ENCODE data around the gene GRB2.

GRB2 gene

GRCh38 chr17:75271955-75272847, 133.3 kb downstream of the GRB2 start:
- no peak for DNase-seq

GRCh38 chr17:75271233-75271954, 134.1 kb downstream of the GRB2 start:
- DNase-seq: no peak

- DNase-seq: no peak
Observed at GRCh38 chr17:75270966-75271232, 134.6 kb downstream of the GRB2 start, which contains the start of gene MIF4GD. Gene MIF4GD (minus strand): TSS chr17:75271231. CDS start chr17:75270195, 1,036 bp downstream.

GRCh38 chr17:75270218-75270965, 135.1 kb downstream of the GRB2 start:
- no peak for DNase-seq

- no peak for DNase-seq
Observed at GRCh38 chr17:75269844-75270217, 135.6 kb downstream of the GRB2 start.

All from cortex of kidney (tissue), 1 donor.